K562 (cell line): ENCODE measurements around the gene SYNGR4. TPM values are rescaled to one million over a fixed set of nuclear protein-coding genes. Genes with fewer than 3 reads are reported as not detected.

Experiments used
- ATAC-seq: fragments of 200-7000 bp; cut with Tn5 transposase; 3 replicates; pipeline ENCODE4 v1.9.1; 2020; ENCODE audit warnings: moderate library complexity
- BruUV-seq: library from RNA; stranded (reverse); fragments of 400-500 nt; replicated peaks from 2 replicates; lab custom pipeline; 2021; lab: Mats Ljungman, UMichigan
- CTCF ChIA-PET: fragments of 300-600 bp; formaldehyde crosslinking; extraction: SDS; loops from one replicate; lab custom pipeline; 2021; ENCODE audit warnings: low intra/inter-chr PET ratio; lab: Yijun Ruan, JAX
- POLR2A ChIA-PET: fragments of 300-600, 350-650 bp; sonication (Branson Sonifier 250); formaldehyde crosslinking; extraction: SDS; loops from one replicate; lab custom pipeline; 2021; ENCODE audit warnings: antibody characterized with exemption, inconsistent platforms; lab: Yijun Ruan, JAX
- DNase-seq, 4 experiments: peaks; one replicate each; pipeline versions ENCODE4 v3.0.0 to v3.0.0-alpha.2; 2011 to 2018; ENCODE audit warnings: low spot score in 3 of 4, mixed read lengths in 3 of 4; ENCODE audit errors: extremely low read depth in 1 of 4
- FAIRE-seq: peaks from 2 replicates; lab custom pipeline; 2011; peaks lifted over from hg19 to GRCh38; lab: Jason Lieb, UNC
- H2AFZ ChIP-seq: 2 replicates; pipeline ENCODE4 v1.6.0; 2011; ENCODE audit warnings: low read depth, low read length, control low read depth, inconsistent platforms
- H3K27ac ChIP-seq: fragments of 200-600 bp; 3 replicates; pipeline ENCODE4 v1.8.0; 2011; ENCODE audit warnings: low read depth, mild to moderate bottlenecking, control low read depth, inconsistent platforms, low read length, moderate library complexity, mixed read lengths; ENCODE audit errors: extremely low read depth
- H3K27me3 ChIP-seq, 2 experiments: fragments of 300-600 bp in 1 of 2; 2 replicates in 1 of 2; 3 replicates in 1 of 2; pipeline versions ENCODE4 v1.6.0 to v1.8.0; 2011; ENCODE audit warnings: inconsistent platforms in 2 of 2, low read length in 2 of 2, mild to moderate bottlenecking in 1 of 2, mixed read lengths in 1 of 2, moderate library complexity in 1 of 2; ENCODE audit not compliant: control insufficient read depth in 2 of 2, insufficient read depth in 2 of 2
- H3K36me3 ChIP-seq: fragments of 300-600 bp; 3 replicates; pipeline ENCODE4 v1.8.0; 2011; ENCODE audit warnings: mild to moderate bottlenecking, low read length, inconsistent platforms; ENCODE audit not compliant: control insufficient read depth, insufficient read depth
- H3K4me1 ChIP-seq, 2 experiments: fragments of 200-600 bp in 1 of 2; replicated peaks in 1 of 2; 2 replicates in 1 of 2; 3 replicates in 1 of 2; pipeline versions ENCODE4 v1.5.1 to v1.8.0; 2011; ENCODE audit warnings: inconsistent platforms in 2 of 2, low read length in 2 of 2, mild to moderate bottlenecking in 1 of 2, mixed read lengths in 1 of 2, moderate library complexity in 1 of 2; ENCODE audit not compliant: control insufficient read depth in 2 of 2, insufficient read depth in 2 of 2
- H3K4me2 ChIP-seq: 2 replicates; pipeline ENCODE4 v1.6.1; 2011; ENCODE audit warnings: low read length, control low read depth, inconsistent platforms, mixed read lengths; ENCODE audit not compliant: insufficient read depth
- H3K4me3 ChIP-seq: fragments of 200-600 bp; sonication (generic), shearing (Covaris generic); 2 replicates; pipeline ENCODE4 v1.5.1; 2016; ENCODE audit warnings: control low read depth, inconsistent platforms
- H3K79me2 ChIP-seq: fragments of 200-600 bp; 3 replicates; pipeline ENCODE4 v1.8.0; 2011; ENCODE audit warnings: low read length, inconsistent platforms; ENCODE audit not compliant: control insufficient read depth, insufficient read depth
- H3K9ac ChIP-seq, 2 experiments: 2 replicates each; pipeline versions ENCODE4 v1.6.0 to v1.6.1; 2011; ENCODE audit warnings: low read depth in 2 of 2, low read length in 2 of 2, control low read depth in 1 of 2, inconsistent platforms in 1 of 2, mild to moderate bottlenecking in 1 of 2, mixed read lengths in 1 of 2; ENCODE audit not compliant: insufficient read depth in 1 of 2
- H3K9me1 ChIP-seq: one replicate; pipeline ENCODE4 v1.6.0; 2011; ENCODE audit warnings: inconsistent platforms, mild to moderate bottlenecking, low read length, moderate library complexity; ENCODE audit not compliant: control insufficient read depth, insufficient read depth
- H3K9me3 ChIP-seq: replicated peaks from 2 replicates; pipeline ENCODE4 v1.5.1; 2011; ENCODE audit warnings: low read depth, low read length, inconsistent platforms; ENCODE audit not compliant: control insufficient read depth, insufficient read depth
- H4K20me1 ChIP-seq: replicated peaks from 2 replicates; pipeline ENCODE4 v1.6.1; 2011; ENCODE audit warnings: low read length, inconsistent platforms, mixed read lengths; ENCODE audit not compliant: control insufficient read depth, insufficient read depth
- BRD4 ChIP-seq: fragments of 200-600 bp; sonication (generic); IDR thresholded peaks from 2 replicates; pipeline ENCODE4 v1.6.1; 2017; ENCODE audit warnings: inconsistent platforms
- DACH1 ChIP-seq: fragments of 450-650 bp; IDR thresholded peaks from 2 replicates; pipeline ENCODE4 v1.6.1; 2018; ENCODE audit not compliant: partially characterized antibody
- NRF1 ChIP-seq, 2 experiments: fragments of 450-650 bp; IDR thresholded peaks in 1 of 2; conservative IDR thresholded peaks in 1 of 2; 2 replicates each; pipeline ENCODE4 v1.6.1; 2014; ENCODE audit warnings: mild to moderate bottlenecking in 2 of 2
- PATZ1 ChIP-seq: fragments of 250-450 bp; sonication (Bioruptor Pico); IDR thresholded peaks from 2 replicates; pipeline ENCODE4 v1.5.0; 2020; ENCODE audit warnings: mild to moderate bottlenecking, borderline replicate concordance
- PHTF2 ChIP-seq: fragments of 250-450 bp; sonication (Bioruptor Pico); IDR thresholded peaks from 2 replicates; pipeline ENCODE4 v1.5.0; 2021; ENCODE audit warnings: mild to moderate bottlenecking
- POLR3A ChIP-seq: IDR thresholded peaks from 2 replicates; pipeline ENCODE4 v1.6.1; 2011; ENCODE audit warnings: borderline replicate concordance, mild to moderate bottlenecking, moderate library complexity; ENCODE audit not compliant: insufficient read length, insufficient read depth; ENCODE audit errors: extremely low read depth
- RNF219 ChIP-seq: fragments of 250-450 bp; sonication (Bioruptor Pico); IDR thresholded peaks from 2 replicates; pipeline ENCODE4 v1.5.0; 2022; ENCODE audit warnings: mild to moderate bottlenecking
- STAT5A ChIP-seq: IDR thresholded peaks from 2 replicates; pipeline ENCODE4 v1.6.1; 2012; ENCODE audit warnings: low read length, inconsistent platforms, borderline replicate concordance
- TGIF2 ChIP-seq: sonication (generic); formaldehyde crosslinking; IDR thresholded peaks from 2 replicates; pipeline ENCODE4 v1.8.1; 2022; ENCODE audit warnings: mild to moderate bottlenecking, missing genetic modification reagents, moderate library complexity
- USF2 ChIP-seq: sonication (generic); formaldehyde crosslinking; IDR thresholded peaks from 2 replicates; pipeline ENCODE4 v1.5.0; 2020; ENCODE audit warnings: missing genetic modification reagents
- XRCC5 ChIP-seq: fragments of 200-400 bp; formaldehyde crosslinking; IDR thresholded peaks from 2 replicates; pipeline ENCODE4 v1.6.1; 2017; ENCODE audit warnings: low read depth, mild to moderate bottlenecking, low read length
- ZKSCAN8 ChIP-seq: fragments of 200-800 bp; sonication (Bioruptor generic); IDR thresholded peaks from 2 replicates; pipeline ENCODE4 v1.6.1; 2016; ENCODE audit warnings: missing genetic modification characterization, missing compliant biosample characterization
- WGBS: fragments of 100-300 bp; shearing (Covaris generic); methylation state at CpG from one replicate; pipeline ENCODE4 v1.1.6; 2016; ENCODE audit warnings: low coverage, mixed read lengths; ENCODE audit not compliant: insufficient coverage; ENCODE audit errors: missing lambda C conversion rate; 5-methylcytosine and 5-hydroxymethylcytosine counted together
- in situ Hi-C: fragments of 300-500 bp; cut with MboI; formaldehyde crosslinking; loops from 4 replicates; pipeline ENCODE4 v1.15.0; 2018; ENCODE audit warnings: inconsistent platforms, mixed read lengths
- intact Hi-C: fragments of 100-400 bp; cut with micrococcal nuclease; formaldehyde crosslinking; loops from 2 replicates; pipeline ENCODE4 v1.14.2; 2022
- polyA plus RNA-seq, 8 experiments: library from polyadenylated mRNA; depleted of rRNA in 4 of 8; stranded (reverse) in 5 of 8; unstranded in 3 of 8; fragments of >200 nt; fragmentation: Nextera tagmentation in 2 of 8; fragmentation: Illumina TruSeq in 1 of 8; extraction: Ambion mirVana in 2 of 8; extraction: Trizol in 1 of 8; gene quantifications; 2 replicates each; pipeline versions ENCODE4 v1.2.1 to v1.2.3, GENCODE V29; 2011 to 2014; ENCODE audit warnings: inconsistent platforms in 1 of 8, missing spikeins in 1 of 8
- total RNA-seq, 7 experiments: library from RNA; depleted of rRNA in 6 of 7; stranded (reverse); fragments of >200 nt in 6 of 7; fragmentation: Illumina TruSeq in 2 of 7; extraction: Trizol in 2 of 7; gene quantifications; 2 replicates each; pipeline versions ENCODE4 v1.2.1 to v1.2.3, GENCODE V29; 2011 to 2021; ENCODE audit warnings: low replicate concordance in 1 of 7

Gene SYNGR4
- total and polyA plus RNA-seq, 9 of the 15 experiments (the other 6 are each of a cell fraction or from before 2014, with no cell fraction given) = 0.07 to 0.14 TPM; not detected in 7

- TF ChIP-seq NRF1 (conservative IDR thresholded peaks at IDR 0.05 in 1 of 2, IDR thresholded peaks at IDR 0.05 in 1 of 2) (peak; percentile 95 to 96), XRCC5 (peak; percentile 19; the same call in 1 of the 2 replicates), BRD4 (peak; percentile 93), STAT5A (peak; percentile 42; the same call in 1 of the 2 replicates), PHTF2 (CRISPR knock-in tag) (no peak), USF2 (peak; percentile 93), POLR3A (no peak)
These were observed 42.3 kb upstream of the SYNGR4 start (continued) for GRCh38 chr19:48321622-48322591.

GRCh38 chr19:48325265-48325910 is 38.8 kb upstream of the SYNGR4 start, which contains the start of gene EMP3:
TSS of gene EMP3 (plus strand) at chr19:48325552. CDS start at chr19:48326845, 1,293 bp downstream.
- in situ Hi-C loops = no loop called here
- BruUV-seq = TSS peak; percentile 75
- TF ChIP-seq RNF219 (CRISPR knock-in tag) = no peak
- no peak for TF ChIP-seq TGIF2 (CRISPR knock-in tag)
- no peak for TF ChIP-seq ZKSCAN8
- no peak for TF ChIP-seq DACH1
- TF ChIP-seq PATZ1 (CRISPR knock-in tag) = no peak

More at GRCh38 chr19:48325265-48325910, 38.8 kb upstream of the SYNGR4 start, which contains the start of gene EMP3:
- Histone ChIP-seq H3K79me2 (peaks cover 56% of the 10 kb centered on the region), H3K4me2 (peak within 1 kb of the TSS; percentile 86), H3K27me3 (no peaks in the 10 kb centered on the region), H3K4me3 (peak within 1 kb of the TSS; percentile 64), H3K9ac (peak within 1 kb of the TSS; percentile 88 to 95), H4K20me1 (no peaks in the 10 kb centered on the region), H3K36me3 (peaks cover 31% of the 10 kb centered on the region), H3K9me3 (peaks cover 8% of the 10 kb centered on the region), H3K4me1 (peaks cover 27 to 70% of the 10 kb centered on the region in 2 experiments), H3K9me1 (peaks cover 5% of the 10 kb centered on the region), H3K27ac (peak within 1 kb of the TSS; percentile 96), H2AFZ (peak within 1 kb of the TSS; percentile 85)
- 4% methylated on average over 15 of the region's 22 CpGs for WGBS
- DNase-seq (peak; percentile 73 to 94 (median 84)), ATAC-seq (peak; percentile 69), FAIRE-seq (peak; percentile 83)
- intact Hi-C loops = loop anchor here (10.0 kb wide), 1 partner anchor 69 kb away; the partner anchor contains the start of genes GRIN2D and KDELR1
- ChIA-PET POLR2A (interaction anchor here (0.6 to 2.3 kb wide), 7 partner anchors 7 to 830 kb away, joined by 3 to 7 read pairs (median 3); partner anchors contain the start of gene HRC), CTCF (no interaction called here)
